Aorta (tissue), 5 donors: ENCODE data around the gene BLACAT1. TPM values are rescaled to one million over a fixed set of nuclear protein-coding genes. Genes with fewer than 3 reads are reported as not detected.

Source experiments
- ATAC-seq: fragments of 200-7000 bp; cut with Tn5 transposase; one replicate; pipeline ENCODE4 v1.9.1; 2022; ENCODE audit warnings: moderate library complexity; ENCODE audit not compliant: low FRiP score
- DNase-seq, 2 donors: peaks; one replicate each; pipeline ENCODE4 v3.0.0-alpha.2; 2020
- H3K27ac ChIP-seq, 2 donors: one replicate each; pipeline ENCODE4 v1.5.1; 2013; ENCODE audit warnings: low read length in 2 of 2, mild to moderate bottlenecking in 2 of 2, moderate library complexity in 2 of 2, control low read depth in 1 of 2, inconsistent platforms in 1 of 2, low read depth in 1 of 2
- H3K27me3 ChIP-seq, 2 donors: one replicate each; pipeline ENCODE4 v1.6.1; 2013; ENCODE audit warnings: control low read depth in 1 of 2, low read length in 1 of 2, mild to moderate bottlenecking in 1 of 2, moderate library complexity in 1 of 2; ENCODE audit not compliant: insufficient read depth in 2 of 2, control insufficient read depth in 1 of 2
- H3K36me3 ChIP-seq, 2 donors: one replicate each; pipeline ENCODE4 v1.6.1; 2013; ENCODE audit warnings: control low read depth in 1 of 2, low read length in 1 of 2, mild to moderate bottlenecking in 1 of 2; ENCODE audit not compliant: insufficient read depth in 2 of 2, control insufficient read depth in 1 of 2
- H3K4me1 ChIP-seq, 2 donors: one replicate each; pipeline ENCODE4 v1.6.1; 2013; ENCODE audit warnings: low read length in 2 of 2, control low read depth in 1 of 2, mild to moderate bottlenecking in 1 of 2, moderate library complexity in 1 of 2; ENCODE audit not compliant: insufficient read depth in 2 of 2, control insufficient read depth in 1 of 2
- H3K4me3 ChIP-seq, 2 donors: one replicate each; pipeline ENCODE4 v1.5.1; 2013; ENCODE audit warnings: low read length in 2 of 2, control low read depth in 1 of 2, mild to moderate bottlenecking in 1 of 2
- H3K9me3 ChIP-seq: one replicate; pipeline ENCODE4 v1.6.1; 2013; ENCODE audit warnings: mild to moderate bottlenecking, low read length; ENCODE audit not compliant: control insufficient read depth
- WGBS, 2 donors: extraction: QIAGEN DNeasy Blood & Tissue Kit; methylation state at CpG; one replicate each; pipeline ENCODE4 v1.1.7; 2013; 5-methylcytosine and 5-hydroxymethylcytosine counted together
- intact Hi-C, 2 donors: fragments of 100-400 bp; cut with DNase I; formaldehyde crosslinking; loops; one replicate each; pipeline versions ENCODE4 v1.14.2 to v1.15.0; 2022
- polyA plus RNA-seq, 2 donors: library from polyadenylated mRNA; stranded (reverse); fragments of 200-250 nt; gene quantifications; one replicate each; pipeline ENCODE4 v1.2.3, GENCODE V29; 2013
- total RNA-seq, 2 donors: library from RNA; stranded (reverse); fragmentation: NEBNext Ultra II Directional; extraction: Animal tissue kit (Norgen Biotek cat#: 25700); gene quantifications; one replicate each; pipeline ENCODE4 v1.2.1, GENCODE V29; 2021
- donor health status: healthy with polysubstance abuse.
- donor health status: Bipolar disorder and iron deficiency.
- donor health status: DM: no; HTN: no; CAD: no.
- donor health status: DM: no; HTN: no; CAD: no.
- donor health status: DM: yes; HTN: yes; CAD: no.

BLACAT1 gene
- total and polyA plus RNA-seq, 4 donors: 0.21 TPM; not detected in 3

DNA sequence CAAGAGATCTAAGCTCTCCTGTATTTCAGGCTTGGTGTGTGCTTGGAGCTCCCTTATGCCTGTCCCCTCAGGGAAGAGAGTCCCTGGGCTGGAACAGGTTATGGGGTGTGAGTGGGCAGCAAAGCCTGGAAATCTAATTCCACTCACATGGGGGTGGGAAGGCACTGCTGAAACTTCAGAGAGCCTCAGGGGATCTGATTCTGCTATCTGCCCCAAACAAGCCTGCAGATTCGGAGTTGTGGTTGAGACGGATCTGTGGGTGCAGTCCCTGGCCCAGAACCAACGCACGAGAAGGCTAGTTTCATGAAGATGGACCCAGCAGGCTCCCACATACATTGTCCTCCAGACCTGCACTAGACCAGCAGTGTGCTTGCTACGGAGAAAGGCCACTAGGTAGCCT is 2.9 kb downstream of the BLACAT1 start:
- Histone ChIP-seq H3K36me3 (no peaks in the 10 kb centered on the region), H3K4me3 (no peak overlapping the region), H3K27ac (no peak overlapping the region), H3K4me1 (no peaks in the 10 kb centered on the region), H3K9me3 (no peaks in the 10 kb centered on the region), H3K27me3 (no peaks in the 10 kb centered on the region)
- WGBS, 2 donors: 61 to 74% methylated on average over 5 of the region's 5 CpGs
- intact Hi-C loops: no loop called here
- DNase-seq (no peak), ATAC-seq (no peak)

- no peaks in the 10 kb centered on the region for H3K4me1 ChIP-seq
- intact Hi-C loops: no loop called here
- no peak overlapping the region for H3K27ac ChIP-seq
- ATAC-seq (no peak), DNase-seq (no peak)
- H3K9me3 ChIP-seq: no peaks in the 10 kb centered on the region
- 68 to 71% methylated on average over 2 of the region's 2 CpGs for WGBS, 2 donors
- no peak overlapping the region for H3K4me3 ChIP-seq
- no peaks in the 10 kb centered on the region for H3K36me3 ChIP-seq
- no peaks in the 10 kb centered on the region for H3K27me3 ChIP-seq
These were observed 3.5 kb downstream of the BLACAT1 start for GRCh38 chr1:205452364-205452763.

GRCh38 chr1:205451759-205452164 is 4.1 kb downstream of the BLACAT1 start:
- ATAC-seq: no peak
- no peaks in the 10 kb centered on the region for H3K27me3 ChIP-seq
- H3K36me3 ChIP-seq: no peaks in the 10 kb centered on the region
- H3K27ac ChIP-seq: no peak overlapping the region
- H3K9me3 ChIP-seq: no peaks in the 10 kb centered on the region
- no peak overlapping the region for H3K4me3 ChIP-seq
- WGBS, 2 donors: 63 to 68% methylated on average over 2 of the region's 2 CpGs
- intact Hi-C loops: no loop called here
- no peaks in the 10 kb centered on the region for H3K4me1 ChIP-seq
- DNase-seq: no peak

DNA sequence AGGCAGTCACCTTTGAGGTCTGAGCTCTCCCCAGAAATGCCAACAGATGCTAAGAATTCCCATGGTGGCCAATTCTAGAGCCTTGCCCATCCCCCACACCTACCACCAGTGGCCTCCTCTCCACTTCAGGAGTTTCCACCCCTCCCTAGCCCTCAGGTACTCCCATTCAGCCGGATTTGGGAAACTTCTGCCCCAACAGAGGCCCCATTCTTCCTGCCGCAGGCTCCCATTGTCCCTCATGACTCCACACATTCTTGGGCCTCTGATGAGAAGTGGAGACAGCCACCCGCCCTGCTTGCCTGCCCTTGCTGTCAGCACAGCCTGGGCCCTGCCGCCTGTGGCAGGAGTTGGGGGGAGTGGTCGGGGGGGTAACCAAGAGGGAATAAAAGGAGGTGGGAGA is 4.6 kb downstream of the BLACAT1 start:
- DNase-seq: no peak
- 74 to 77% methylated on average over 5 of the region's 5 CpGs for WGBS, 2 donors
- no peaks in the 10 kb centered on the region for H3K4me1 ChIP-seq
- H3K27me3 ChIP-seq: no peaks in the 10 kb centered on the region
- no peak for ATAC-seq
- H3K36me3 ChIP-seq: no peaks in the 10 kb centered on the region
- intact Hi-C loops: no loop called here
- no peak overlapping the region for H3K4me3 ChIP-seq
- no peaks in the 10 kb centered on the region for H3K9me3 ChIP-seq
- no peak overlapping the region for H3K27ac ChIP-seq

DNA sequence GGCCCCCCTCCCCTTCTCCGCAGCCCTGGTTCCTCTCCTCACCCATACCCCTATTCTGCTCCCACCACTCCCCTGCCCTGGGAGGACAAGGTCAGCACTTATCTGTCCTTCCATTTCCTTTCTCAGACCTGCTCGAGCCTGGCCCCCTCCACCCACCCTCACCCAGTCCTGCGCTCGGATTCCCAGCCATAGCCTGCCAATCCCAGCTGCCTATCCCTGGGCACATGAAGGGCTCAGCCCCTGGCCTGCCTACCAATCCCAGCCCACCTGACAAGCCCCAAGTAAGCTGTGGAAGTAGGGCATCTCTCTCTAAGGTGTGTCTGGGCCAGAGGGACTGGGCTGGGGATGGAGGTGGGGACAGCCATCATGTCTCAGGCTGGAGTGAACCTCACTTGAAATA is 5.4 kb downstream of the BLACAT1 start:
- Histone ChIP-seq H3K9me3 (no peaks in the 10 kb centered on the region), H3K27me3 (no peaks in the 10 kb centered on the region), H3K4me1 (no peaks in the 10 kb centered on the region), H3K4me3 (no peak overlapping the region), H3K27ac (no peak overlapping the region), H3K36me3 (no peaks in the 10 kb centered on the region)
- DNase-seq (no peak), ATAC-seq (no peak)
- intact Hi-C loops: no loop called here
- 62 to 67% methylated on average over 4 of the region's 4 CpGs for WGBS, 2 donors

GRCh38 chr1:205449750-205450443 is 5.9 kb downstream of the BLACAT1 start:
- intact Hi-C loops: no loop called here
- 23 to 27% methylated on average over 17 to 18 of the region's 18 CpGs for WGBS, 2 donors
- no peaks in the 10 kb centered on the region for H3K4me1 ChIP-seq
- H3K9me3 ChIP-seq: no peaks in the 10 kb centered on the region
- ATAC-seq (no peak), DNase-seq (no peak)
- no peaks in the 10 kb centered on the region for H3K36me3 ChIP-seq
- H3K4me3 ChIP-seq: no peak overlapping the region
- H3K27me3 ChIP-seq: no peaks in the 10 kb centered on the region
- H3K27ac ChIP-seq: no peak overlapping the region

GRCh38 chr1:205449254-205449749 is 6.5 kb downstream of the BLACAT1 start:
- Histone ChIP-seq H3K27me3 (no peaks in the 10 kb centered on the region), H3K4me1 (no peaks in the 10 kb centered on the region), H3K4me3 (no peak overlapping the region), H3K36me3 (no peaks in the 10 kb centered on the region), H3K27ac (no peak overlapping the region), H3K9me3 (no peaks in the 10 kb centered on the region)
- DNase-seq: no peak
- ATAC-seq: no peak
- intact Hi-C loops: no loop called here
- 86 to 92% methylated on average over 4 of the region's 4 CpGs for WGBS, 2 donors

DNA sequence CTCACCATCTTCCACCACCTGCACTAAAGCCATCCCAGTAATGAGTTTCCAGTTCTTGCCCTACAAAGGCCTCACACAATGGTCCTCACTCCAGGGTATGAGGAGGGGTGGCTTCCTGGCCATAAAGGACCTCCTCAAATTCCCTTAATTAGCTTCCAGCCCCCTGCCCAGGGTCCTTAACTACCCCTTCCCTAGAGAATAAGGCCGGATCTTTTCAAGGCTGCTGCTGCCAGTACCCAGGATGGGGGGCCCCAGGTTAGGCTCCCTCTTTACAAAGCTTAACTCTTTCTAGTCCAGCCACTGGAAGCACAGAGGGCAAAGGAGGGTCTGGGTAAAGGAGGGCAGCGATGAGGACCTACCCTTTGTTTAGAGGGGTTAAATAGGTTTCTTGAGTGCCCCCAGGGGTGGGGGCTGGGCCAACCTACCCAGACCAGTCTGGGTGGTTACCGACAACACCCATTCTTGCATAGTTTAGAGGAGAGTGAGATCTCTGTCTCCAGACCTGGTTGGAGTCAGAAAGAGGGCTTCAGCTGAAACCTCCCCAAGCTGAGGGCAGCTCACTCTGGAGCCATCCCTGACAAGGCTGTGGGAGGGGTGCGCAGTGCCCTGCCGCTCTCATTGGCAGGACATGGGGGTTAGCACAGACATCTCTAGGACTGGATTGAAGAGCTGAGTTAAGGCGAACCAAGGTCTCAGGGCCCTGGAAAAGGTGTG is 7.1 kb downstream of the BLACAT1 start:
- ATAC-seq (no peak), DNase-seq (no peak)
- 87 to 88% methylated on average over 6 of the region's 6 CpGs for WGBS, 2 donors
- Histone ChIP-seq H3K9me3 (no peaks in the 10 kb centered on the region), H3K36me3 (no peaks in the 10 kb centered on the region), H3K4me3 (no peak overlapping the region), H3K27me3 (no peaks in the 10 kb centered on the region), H3K27ac (no peak overlapping the region), H3K4me1 (no peaks in the 10 kb centered on the region)
- intact Hi-C loops: no loop called here
